Activated naive CD8-positive, alpha-beta T cell treated with anti-CD3 and anti-CD28 coated beads for 36 hours (primary cell): ENCODE measurements around the gene B4GALT2. TPM values are rescaled to one million over a fixed set of nuclear protein-coding genes. Genes with fewer than 3 reads are reported as not detected.

Source experiments
- total RNA-seq, 2 experiments: library from RNA; stranded (reverse); gene quantifications; one replicate each; pipeline ENCODE4 v1.2.3, GENCODE V29; 2021

Gene B4GALT2
- total RNA-seq, 2 experiments from 2014 or later: 38.5 to 41.6 TPM

Other genes starting within 250 kb of the B4GALT2 start
- under 1 TPM; 0.16 to 0.43 TPM for gene ARTN, start 45.4 kb upstream of the B4GALT2 start, total RNA-seq
- gene IPO13, start 32.3 kb upstream of the B4GALT2 start, total RNA-seq: 10 to 100 TPM; 15.8 to 16.9 TPM
- gene DPH2, start 9.2 kb upstream of the B4GALT2 start, total RNA-seq: 10 to 100 TPM; 65.2 to 66.7 TPM
- 100 to 1,000 TPM; 116 to 122 TPM for gene ATP6V0B, start 4.2 kb upstream of the B4GALT2 start, total RNA-seq
- 1 to 10 TPM; 1.0 to 1.5 TPM for gene CCDC24, start 12.4 kb downstream of the B4GALT2 start, total RNA-seq
- 10 to 100 TPM; 13.5 to 14.8 TPM for gene SLC6A9, start 52.3 kb downstream of the B4GALT2 start, total RNA-seq
- gene KLF17, start 139.6 kb downstream of the B4GALT2 start, total RNA-seq: not detected
- gene KLF18, start 162.4 kb downstream of the B4GALT2 start, total RNA-seq: not detected
- 10 to 100 TPM; 31.5 to 32.3 TPM for gene DMAP1, start 234.3 kb downstream of the B4GALT2 start, total RNA-seq